Measurements from ENCODE around the gene MACROD1. TPM values are rescaled to one million over a fixed set of nuclear protein-coding genes. Genes with fewer than 3 reads are reported as not detected.

The MACROD1 gene
- total RNA-seq, 1 donor from 2014 or later, result 11.1 TPM

- intact Hi-C loops (cut with micrococcal nuclease), result no loop called here
Measured at GRCh38 chr11:64040684-64041322, 125.1 kb downstream of the MACROD1 start.

- intact Hi-C loops (cut with micrococcal nuclease), result no loop called here
Measured at GRCh38 chr11:64039012-64039665, 126.8 kb downstream of the MACROD1 start.

- intact Hi-C loops (cut with micrococcal nuclease), result no loop called here
Measured at GRCh38 chr11:64038500-64038899, 127.4 kb downstream of the MACROD1 start.

- intact Hi-C loops (cut with micrococcal nuclease), result no loop called here
Measured at GRCh38 chr11:64037027-64037634, 128.8 kb downstream of the MACROD1 start.

DNA sequence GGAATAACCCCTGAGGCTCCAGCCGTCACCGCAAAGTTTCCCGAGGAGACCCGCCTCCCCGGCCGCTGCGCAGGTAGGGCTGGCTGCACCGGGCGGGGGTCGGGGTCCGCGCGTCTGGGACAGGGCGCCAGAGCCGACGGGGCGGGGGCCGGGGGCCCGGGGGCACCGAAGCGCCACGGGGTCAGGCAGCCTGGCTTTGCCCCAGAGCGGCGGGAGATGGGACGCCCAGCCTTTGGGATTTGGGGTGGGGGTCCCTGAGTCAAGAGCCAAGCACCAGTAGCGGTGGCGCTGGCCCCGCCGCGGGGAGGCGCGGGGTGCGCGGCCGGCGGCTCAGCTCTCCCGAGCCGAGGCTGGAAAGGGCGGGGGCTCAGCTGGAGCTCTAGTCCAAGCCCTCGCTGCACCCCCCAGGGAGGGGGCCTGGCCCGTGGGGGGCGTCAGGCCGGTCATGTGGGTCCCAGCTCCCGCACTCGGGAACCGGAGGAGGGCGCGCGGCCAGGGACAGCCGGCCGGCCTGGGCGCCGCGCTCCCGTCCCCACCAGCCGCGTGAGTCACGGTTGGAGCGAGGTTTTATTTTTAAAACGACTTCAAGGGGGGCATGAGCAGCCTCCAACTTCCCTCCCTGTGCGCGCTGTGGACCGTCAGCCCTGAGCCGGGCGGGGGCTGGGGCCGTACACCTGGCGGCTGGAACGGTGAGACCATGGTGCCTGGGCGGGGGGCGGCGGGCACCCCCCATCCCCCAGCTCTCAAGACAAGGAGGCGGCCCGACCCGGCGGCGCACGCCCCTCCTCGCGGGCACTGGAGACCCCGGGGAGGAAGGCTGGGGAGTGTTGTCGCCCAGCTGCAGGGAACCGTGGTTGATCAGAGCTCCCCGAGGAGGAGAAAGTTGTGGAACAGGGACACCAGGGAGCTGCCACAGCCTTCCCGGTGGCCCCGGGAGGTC lies 129.6 kb downstream of the MACROD1 start:
- intact Hi-C loops (cut with micrococcal nuclease), result no loop called here

DNA sequence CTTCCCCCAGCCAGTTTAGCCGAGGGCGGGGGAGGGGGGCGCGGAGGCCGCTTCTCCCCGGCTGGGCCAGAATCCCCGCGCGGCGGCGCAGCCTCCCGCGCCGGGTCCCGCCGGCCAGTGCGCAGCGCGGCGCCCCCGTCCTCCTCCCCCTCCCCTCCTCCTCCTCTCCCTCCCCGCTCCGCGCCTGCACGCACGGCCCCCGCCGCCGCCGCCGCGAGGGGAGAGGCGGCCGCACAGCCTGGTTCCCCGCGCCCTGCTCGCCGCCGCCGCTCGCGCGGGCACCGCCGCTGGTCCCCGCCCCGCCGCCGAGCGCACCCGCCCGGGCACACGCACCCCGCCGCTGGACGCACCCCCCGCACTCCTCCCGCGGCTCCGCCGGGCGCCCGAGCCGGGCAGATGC lies 130.3 kb downstream of the MACROD1 start, which contains the start of gene FLRT1:
TSS of gene FLRT1 (plus strand) at position 356 of the 400 bp plus-strand sequence. CDS start 80,337 bp downstream, outside the sequence.
- intact Hi-C loops (cut with micrococcal nuclease), result no loop called here

- intact Hi-C loops (cut with micrococcal nuclease), result no loop called here
Measured at GRCh38 chr11:64035081-64035524, 130.8 kb downstream of the MACROD1 start.

DNA sequence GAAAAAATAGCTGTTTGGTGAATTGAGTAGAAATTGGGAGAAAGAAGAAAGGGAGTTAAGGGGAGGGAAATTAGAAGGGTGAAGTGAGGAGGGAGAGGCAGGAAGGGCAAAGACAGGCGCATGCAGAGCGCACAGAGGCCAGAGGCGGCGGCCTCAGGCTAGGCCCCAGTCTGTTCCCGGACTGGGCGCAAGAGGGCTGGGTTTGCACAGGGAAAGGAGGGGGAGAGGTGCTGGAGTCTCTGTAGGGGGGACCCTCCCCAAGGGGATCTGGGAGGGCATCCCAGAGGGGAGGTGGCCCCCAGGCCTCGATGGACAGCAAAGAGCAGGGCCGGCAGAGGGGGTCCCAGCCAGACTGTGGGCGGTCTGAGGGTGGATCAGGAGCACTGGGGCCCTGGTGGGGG lies 131.5 kb downstream of the MACROD1 start:
- intact Hi-C loops (cut with micrococcal nuclease), result no loop called here

- intact Hi-C loops (cut with micrococcal nuclease), result no loop called here
Measured at GRCh38 chr11:64032050-64032449, 133.9 kb downstream of the MACROD1 start.

DNA sequence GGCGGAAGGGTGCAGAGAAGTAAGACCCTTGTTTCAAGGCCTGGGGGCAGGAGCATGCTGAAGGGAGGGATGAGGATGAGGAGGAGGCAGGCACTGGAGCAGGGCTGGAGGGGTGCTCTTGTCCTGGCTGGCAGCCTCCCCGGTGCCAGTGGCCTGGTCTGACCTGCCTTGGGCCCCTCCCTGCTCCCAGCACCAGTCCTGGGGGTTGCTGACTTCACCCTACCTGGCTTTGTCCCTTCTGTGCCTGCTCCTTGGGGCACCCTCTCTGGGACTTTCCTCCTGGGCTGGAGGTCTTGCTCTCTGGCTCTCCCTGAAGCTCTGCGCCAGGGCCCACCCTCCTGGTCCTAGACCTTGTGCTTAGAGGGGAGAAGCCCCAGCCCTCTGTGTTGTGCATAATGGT lies 134.9 kb downstream of the MACROD1 start:
- intact Hi-C loops (cut with micrococcal nuclease), result no loop called here

DNA sequence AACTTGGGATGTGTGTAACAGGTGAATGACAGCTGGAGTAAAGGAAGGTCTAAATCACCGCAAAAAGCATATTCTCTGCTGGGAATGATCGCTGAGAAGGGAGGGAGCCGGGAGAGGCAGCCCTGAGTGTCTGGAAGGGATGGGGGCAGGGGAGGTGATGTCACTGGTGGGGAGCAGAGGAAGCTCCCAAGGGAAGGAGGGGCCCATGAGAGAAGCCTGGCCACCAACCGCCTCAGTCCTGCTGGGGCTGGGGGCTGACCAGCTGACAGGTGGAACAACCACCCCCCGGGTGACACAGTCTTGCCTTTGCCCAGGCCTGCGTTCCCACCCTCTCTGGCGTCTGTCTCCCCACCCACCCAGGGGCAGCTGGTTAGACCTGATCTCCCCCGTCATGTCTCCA lies 136.1 kb downstream of the MACROD1 start:
- intact Hi-C loops (cut with micrococcal nuclease), result no loop called here

GRCh38 chr11:64028398-64029115 lies 137.4 kb downstream of the MACROD1 start:
- intact Hi-C loops (cut with micrococcal nuclease), result no loop called here

DNA sequence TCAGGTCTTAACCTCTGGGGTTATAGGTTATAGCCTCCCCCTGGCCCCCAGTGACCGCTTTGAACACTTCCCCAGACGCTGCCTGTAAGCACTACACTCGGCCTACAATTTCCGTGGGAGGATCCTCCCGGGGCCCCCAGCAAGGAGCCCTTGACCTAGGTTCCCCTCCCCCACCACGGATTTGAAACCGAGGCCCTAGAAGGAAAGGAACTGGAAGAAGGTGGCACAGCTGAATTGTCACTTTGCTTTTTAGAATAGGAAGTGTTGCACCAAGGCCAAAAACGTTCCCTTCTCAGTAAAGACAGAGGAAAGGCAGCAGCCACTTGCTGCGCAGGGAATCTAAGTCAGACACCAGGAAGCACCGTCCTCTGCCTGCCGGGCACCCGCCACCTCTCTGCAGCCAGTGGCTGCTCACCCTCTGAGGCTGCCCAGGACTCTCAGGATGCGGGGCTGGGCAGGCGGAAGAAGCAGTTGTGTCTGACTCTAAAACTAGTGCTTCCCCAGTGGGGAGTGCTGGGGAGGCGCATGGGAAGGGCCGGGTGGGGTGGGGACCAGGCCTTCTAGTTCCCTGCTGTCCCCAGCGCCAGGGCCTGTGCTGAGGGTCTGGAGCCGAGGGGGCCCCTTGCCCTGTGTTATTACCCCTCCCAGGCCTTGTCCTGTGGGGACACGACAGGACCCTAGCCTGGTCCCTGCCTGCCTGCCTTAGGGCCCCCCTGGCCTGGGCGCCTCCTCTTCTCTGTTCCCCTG lies 138.1 kb downstream of the MACROD1 start:
- intact Hi-C loops (cut with micrococcal nuclease), result no loop called here

- intact Hi-C loops (cut with micrococcal nuclease), result no loop called here
Measured at GRCh38 chr11:64026575-64027205, 139.2 kb downstream of the MACROD1 start.

GRCh38 chr11:64025205-64025604 lies 140.7 kb downstream of the MACROD1 start:
- intact Hi-C loops (cut with micrococcal nuclease), result no loop called here

GRCh38 chr11:64023712-64024710 lies 141.9 kb downstream of the MACROD1 start:
- intact Hi-C loops (cut with micrococcal nuclease), result no loop called here

DNA sequence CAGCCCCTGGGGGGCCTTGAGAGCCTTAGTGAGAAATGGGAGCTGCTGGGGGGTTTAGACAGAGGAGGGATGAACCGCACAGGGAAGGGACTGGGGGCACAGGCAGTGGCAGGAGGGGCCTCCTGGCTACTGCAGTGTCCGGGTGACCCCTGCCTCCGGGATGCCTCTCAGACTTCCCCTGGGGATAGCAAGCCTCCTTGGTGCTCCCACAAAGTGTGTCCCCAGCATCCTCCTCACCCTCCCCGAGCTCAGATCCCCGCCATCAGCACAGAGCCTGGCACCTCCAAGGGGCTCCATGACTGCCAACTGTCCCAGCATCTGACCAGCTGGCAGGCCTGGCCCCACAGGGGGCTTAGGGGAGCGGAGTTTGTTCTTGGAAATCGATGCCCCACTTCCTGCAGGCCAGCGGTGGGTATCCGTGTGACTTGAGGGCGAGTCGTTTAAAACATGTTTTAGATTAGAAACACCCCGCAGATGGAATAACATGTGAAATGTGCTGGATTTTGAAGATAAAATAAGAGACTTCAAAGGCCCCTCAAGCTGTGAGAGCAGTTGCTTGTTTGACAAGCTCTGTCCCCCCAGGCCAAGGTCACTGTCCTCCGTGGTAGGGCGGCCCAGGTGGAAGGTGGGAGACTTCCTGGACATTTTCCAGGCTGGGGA lies 143.7 kb downstream of the MACROD1 start:
- intact Hi-C loops (cut with micrococcal nuclease), result no loop called here

DNA sequence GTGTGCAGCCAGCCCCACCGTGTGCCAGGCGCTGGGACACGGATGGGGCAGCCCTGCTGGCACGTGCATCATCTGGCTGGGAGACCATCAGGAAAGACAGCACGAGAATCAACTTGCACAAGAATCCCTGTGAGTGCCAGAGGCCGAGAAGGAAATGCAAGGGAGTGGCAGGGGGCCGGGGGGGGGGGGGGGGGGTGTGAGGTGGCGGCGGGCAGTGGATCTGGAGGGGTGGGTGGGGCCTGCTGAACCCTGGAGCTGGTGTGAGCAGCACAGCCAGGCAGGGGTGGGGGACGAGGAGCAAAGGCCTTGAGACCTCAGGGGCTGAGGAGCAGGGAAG lies 144.2 kb downstream of the MACROD1 start:
- intact Hi-C loops (cut with micrococcal nuclease), result no loop called here

All from T-helper 2 cell treated with Interferon-gamma antibody and Interleukin-4, amounts not matched to agents 100 ng/mL and 5 ng/mL, for 36 hours (primary cell).